Pulmonary artery endothelial cell (primary cell): ENCODE data around the gene PCDHGA11. TPM values are rescaled to one million over a fixed set of nuclear protein-coding genes. Genes with fewer than 3 reads are reported as not detected.
"Not testable (repeated sequence)": the region's sequence is repeated elsewhere in the genome, so short reads cannot be mapped to it uniquely, and the experiment has no call there.

Experiments used
- DNase-seq: peaks from one replicate; pipeline ENCODE4 v3.0.0-alpha.2; 2011; ENCODE audit warnings: low read depth, low spot score
- total RNA-seq: library from RNA; depleted of rRNA; stranded (reverse); fragments of >200 nt; gene quantifications from 2 replicates; pipeline ENCODE4 v1.2.3, GENCODE V29; 2014

Gene PCDHGA11
- total RNA-seq, 1 donor from 2014 or later, result 8.7 TPM

DNA sequence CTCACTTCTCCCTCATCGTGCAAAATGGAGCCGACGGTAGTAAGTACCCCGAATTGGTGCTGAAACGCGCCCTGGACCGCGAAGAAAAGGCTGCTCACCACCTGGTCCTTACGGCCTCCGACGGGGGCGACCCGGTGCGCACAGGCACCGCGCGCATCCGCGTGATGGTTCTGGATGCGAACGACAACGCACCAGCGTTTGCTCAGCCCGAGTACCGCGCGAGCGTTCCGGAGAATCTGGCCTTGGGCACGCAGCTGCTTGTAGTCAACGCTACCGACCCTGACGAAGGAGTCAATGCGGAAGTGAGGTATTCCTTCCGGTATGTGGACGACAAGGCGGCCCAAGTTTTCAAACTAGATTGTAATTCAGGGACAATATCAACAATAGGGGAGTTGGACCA is 10.4 kb downstream of the PCDHGA11 start:
- DNase-seq, result no peak

DNA sequence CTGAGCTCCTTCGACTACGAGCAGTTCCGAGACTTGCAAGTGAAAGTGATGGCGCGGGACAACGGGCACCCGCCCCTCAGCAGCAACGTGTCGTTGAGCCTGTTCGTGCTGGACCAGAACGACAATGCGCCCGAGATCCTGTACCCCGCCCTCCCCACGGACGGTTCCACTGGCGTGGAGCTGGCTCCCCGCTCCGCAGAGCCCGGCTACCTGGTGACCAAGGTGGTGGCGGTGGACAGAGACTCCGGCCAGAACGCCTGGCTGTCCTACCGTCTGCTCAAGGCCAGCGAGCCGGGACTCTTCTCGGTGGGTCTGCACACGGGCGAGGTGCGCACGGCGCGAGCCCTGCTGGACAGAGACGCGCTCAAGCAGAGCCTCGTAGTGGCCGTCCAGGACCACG is 11.5 kb downstream of the PCDHGA11 start:
- DNase-seq, result not testable (repeated sequence)

DNA sequence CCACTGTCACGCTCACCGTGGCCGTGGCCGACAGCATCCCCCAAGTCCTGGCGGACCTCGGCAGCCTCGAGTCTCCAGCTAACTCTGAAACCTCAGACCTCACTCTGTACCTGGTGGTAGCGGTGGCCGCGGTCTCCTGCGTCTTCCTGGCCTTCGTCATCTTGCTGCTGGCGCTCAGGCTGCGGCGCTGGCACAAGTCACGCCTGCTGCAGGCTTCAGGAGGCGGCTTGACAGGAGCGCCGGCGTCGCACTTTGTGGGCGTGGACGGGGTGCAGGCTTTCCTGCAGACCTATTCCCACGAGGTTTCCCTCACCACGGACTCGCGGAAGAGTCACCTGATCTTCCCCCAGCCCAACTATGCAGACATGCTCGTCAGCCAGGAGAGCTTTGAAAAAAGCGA is 11.9 kb downstream of the PCDHGA11 start:
- not testable (repeated sequence) for DNase-seq

DNA sequence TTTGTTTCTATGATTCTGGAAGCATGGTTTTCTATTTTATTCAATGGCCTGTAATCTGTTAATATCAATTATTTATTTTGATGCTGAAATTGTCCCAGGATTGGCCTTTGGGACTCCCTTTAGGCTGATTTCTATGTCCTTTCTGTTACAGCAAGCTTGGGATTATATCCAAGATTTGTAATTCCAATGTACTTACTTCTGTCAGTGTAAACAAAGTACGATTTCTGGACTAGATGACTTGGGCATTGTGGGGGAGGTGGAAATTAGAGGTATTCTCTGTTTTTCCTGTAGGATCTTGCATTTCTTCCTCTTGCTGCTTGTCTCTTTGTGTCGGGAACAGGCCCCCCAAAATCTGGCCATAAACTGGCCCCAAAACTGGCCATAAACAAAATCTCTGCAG is 13.2 kb downstream of the PCDHGA11 start:
- DNase-seq, result no peak

DNA sequence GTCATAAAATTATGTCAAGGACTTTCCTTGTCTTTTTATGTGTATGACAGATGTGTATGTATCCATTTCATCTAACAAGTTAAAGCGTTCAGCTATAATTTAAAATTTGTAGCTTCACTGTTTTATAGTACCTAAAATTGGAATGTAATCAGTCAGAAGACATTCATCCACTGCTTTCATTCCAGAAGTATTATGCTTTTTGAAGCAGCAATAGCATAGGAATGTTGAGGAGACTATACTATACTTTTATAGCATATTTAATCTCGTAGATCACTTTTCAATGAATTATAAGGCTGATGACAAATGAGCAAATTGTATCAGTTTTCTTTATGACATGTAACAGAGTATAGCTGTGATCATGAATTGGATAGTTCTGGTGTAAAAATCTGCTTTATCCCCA is 16.4 kb downstream of the PCDHGA11 start:
- no peak for DNase-seq

DNA sequence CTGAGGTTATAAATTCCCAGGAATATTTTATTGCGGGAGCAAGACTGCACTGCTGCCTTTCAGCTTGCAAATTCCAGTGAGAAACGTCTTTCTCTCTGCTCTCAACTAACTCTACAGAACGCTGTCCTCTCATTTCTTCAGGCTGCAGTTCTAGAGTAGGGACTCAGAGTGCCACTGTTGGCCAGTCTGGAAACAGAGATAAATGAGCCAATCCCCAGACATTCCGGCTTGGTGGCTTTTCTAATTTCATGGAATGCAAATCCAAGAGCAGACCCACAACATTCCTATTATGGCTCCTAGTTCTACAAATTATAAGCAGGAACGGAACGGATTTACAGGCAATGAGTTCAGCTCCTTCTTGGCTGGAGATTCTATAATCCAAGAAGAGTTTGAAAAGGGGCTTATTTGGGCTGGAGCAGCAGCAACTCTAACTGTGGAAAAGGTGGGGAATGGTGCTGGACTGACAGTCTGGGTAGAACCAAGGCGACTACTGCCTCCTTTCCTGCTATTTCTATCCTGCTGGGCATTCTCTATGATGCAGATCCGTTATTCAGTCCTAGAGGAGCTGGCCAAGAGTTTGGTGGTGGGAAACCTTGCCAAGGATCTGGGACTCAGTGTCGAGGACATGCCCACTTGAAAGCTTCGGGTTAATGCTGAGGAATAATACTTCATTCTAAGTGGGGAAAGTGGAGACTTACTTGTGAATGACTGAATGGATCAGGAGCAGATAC is 18.7 kb downstream of the PCDHGA11 start:
- DNase-seq, result no peak

DNA sequence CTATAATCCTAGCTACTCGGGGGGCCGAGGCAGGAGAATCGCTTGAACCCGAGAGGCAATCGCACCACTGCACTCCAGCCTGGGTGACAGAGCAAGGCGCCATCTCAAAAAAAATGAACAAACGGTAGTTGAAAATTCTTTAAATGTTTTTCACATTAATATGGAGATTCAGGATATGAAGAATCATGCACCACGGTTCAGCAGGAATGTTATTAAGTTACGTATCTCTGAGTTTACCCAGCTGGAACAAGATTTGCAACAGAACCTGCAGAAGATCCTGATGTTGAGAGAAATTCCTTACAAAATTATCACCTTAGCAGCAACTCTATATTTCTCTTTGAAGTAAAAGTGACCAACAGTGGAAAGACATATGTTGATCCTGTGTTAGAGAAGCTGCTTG is 19.5 kb downstream of the PCDHGA11 start:
- no peak for DNase-seq

DNA sequence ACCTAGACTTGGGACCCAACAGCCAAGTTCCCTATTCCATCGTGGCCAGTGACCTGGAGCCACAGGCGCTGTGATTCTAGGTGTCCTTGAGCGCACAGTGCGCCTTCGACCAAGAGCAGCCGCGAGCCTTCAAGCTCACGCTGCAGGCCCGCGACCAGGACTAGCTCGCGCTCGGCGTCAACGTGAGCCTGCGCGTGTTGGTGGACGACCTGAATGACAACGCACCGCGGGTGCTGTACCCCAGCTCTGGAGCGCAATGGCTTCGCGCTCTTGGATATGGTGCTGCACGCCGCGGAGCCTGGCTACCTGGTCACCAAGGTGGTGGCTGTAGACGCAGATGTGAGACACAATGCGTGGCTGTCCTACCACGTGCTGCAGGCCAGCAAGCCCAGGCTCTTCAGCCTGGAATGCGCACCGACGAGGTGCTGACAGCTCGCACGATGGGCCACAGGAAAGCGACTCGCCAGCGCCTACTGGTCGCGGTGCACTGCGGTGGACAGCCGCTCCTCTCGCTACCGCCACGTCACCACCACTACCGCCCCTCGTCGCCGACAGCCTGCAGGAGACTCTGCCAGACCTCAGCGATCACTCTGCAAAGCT is 20.8 kb downstream of the PCDHGA11 start:
- no peak for DNase-seq

DNA sequence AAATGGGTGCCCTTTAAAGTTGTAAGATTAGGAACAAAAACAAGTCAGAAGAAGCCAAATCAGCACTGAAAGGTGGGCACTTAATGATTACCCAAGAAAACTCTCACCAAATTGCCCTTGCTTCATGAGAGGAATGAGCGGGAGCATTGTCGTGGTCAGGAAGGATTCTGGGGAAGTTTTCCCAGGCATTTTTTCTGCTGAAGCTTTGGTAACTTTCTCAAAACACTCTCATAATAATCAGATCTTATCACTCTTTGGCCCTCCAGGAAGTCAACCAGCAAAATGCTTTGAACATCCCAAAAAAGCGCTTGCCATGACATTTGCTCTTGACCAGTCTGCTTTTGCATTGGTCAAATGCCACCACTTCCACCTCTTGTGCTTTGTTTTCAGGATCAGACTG is 44.5 kb downstream of the PCDHGA11 start:
- DNase-seq, result no peak

Other genes with a start within 250 kb of the PCDHGA11 start
- 0.28 and 0.40 TPM in 2 replicates for gene PCDHB7, start 248.4 kb upstream of the PCDHGA11 start, total RNA-seq
- 0.04 and 0.07 TPM in 2 replicates for gene PCDHB8, start 243.3 kb upstream of the PCDHGA11 start, total RNA-seq
- gene PCDHB16, start 238.7 kb upstream of the PCDHGA11 start, total RNA-seq, result under 0.01 and 0.13 TPM in 2 replicates
- 0.04 and 0.07 TPM in 2 replicates for gene PCDHB9, start 233.9 kb upstream of the PCDHGA11 start, total RNA-seq
- 0.33 and 0.46 TPM in 2 replicates for gene PCDHB10, start 228.7 kb upstream of the PCDHGA11 start, total RNA-seq
- gene PCDHB11, start 221.4 kb upstream of the PCDHGA11 start, total RNA-seq, result 0.13 and 0.25 TPM in 2 replicates
- gene PCDHB12, start 212.3 kb upstream of the PCDHGA11 start, total RNA-seq, result 0.21 and 0.33 TPM in 2 replicates
- gene PCDHB13, start 207.1 kb upstream of the PCDHGA11 start, total RNA-seq, result 0.33 and 0.99 TPM in 2 replicates
- gene PCDHB14, start 197.7 kb upstream of the PCDHGA11 start, total RNA-seq, result 0.53 and 0.78 TPM in 2 replicates
- gene PCDHB15, start 175.7 kb upstream of the PCDHGA11 start, total RNA-seq, result 0.26 and 0.95 TPM in 2 replicates
- 0.13 and 0.32 TPM in 2 replicates for gene SLC25A2, start 117.0 kb upstream of the PCDHGA11 start, total RNA-seq
- gene TAF7, start 100.3 kb upstream of the PCDHGA11 start, total RNA-seq, result 70.7 and 109 TPM in 2 replicates
- gene PCDHGA1, start 90.5 kb upstream of the PCDHGA11 start, total RNA-seq, result 0.20 and 0.28 TPM in 2 replicates
- gene PCDHGA2, start 82.3 kb upstream of the PCDHGA11 start, total RNA-seq, result 0.79 and 0.92 TPM in 2 replicates
- gene PCDHGA3, start 77.2 kb upstream of the PCDHGA11 start, total RNA-seq, result 0.21 and 0.26 TPM in 2 replicates
- gene PCDHGB1, start 71.0 kb upstream of the PCDHGA11 start, total RNA-seq, result 0.59 and 0.63 TPM in 2 replicates
- gene PCDHGA4, start 66.0 kb upstream of the PCDHGA11 start, total RNA-seq, result 2.0 and 3.5 TPM in 2 replicates
- 1.3 TPM in 2 replicates for gene PCDHGB2, start 61.1 kb upstream of the PCDHGA11 start, total RNA-seq
- gene PCDHGA5, start 56.9 kb upstream of the PCDHGA11 start, total RNA-seq, result 0.35 and 0.40 TPM in 2 replicates
- 1.3 and 1.6 TPM in 2 replicates for gene PCDHGB3, start 50.8 kb upstream of the PCDHGA11 start, total RNA-seq
- gene PCDHGA6, start 47.2 kb upstream of the PCDHGA11 start, total RNA-seq, result 1.3 and 1.4 TPM in 2 replicates
- 0.59 and 0.95 TPM in 2 replicates for gene PCDHGA7, start 38.3 kb upstream of the PCDHGA11 start, total RNA-seq
- gene PCDHGB4, start 33.4 kb upstream of the PCDHGA11 start, total RNA-seq, result 9.3 and 12.4 TPM in 2 replicates
- 0.46 and 0.95 TPM in 2 replicates for gene PCDHGA8, start 28.4 kb upstream of the PCDHGA11 start, total RNA-seq
- 8.7 and 12.3 TPM in 2 replicates for gene PCDHGB5, start 23.1 kb upstream of the PCDHGA11 start, total RNA-seq
- 1.2 and 1.8 TPM in 2 replicates for gene PCDHGA9, start 18.3 kb upstream of the PCDHGA11 start, total RNA-seq
- 2.0 and 2.1 TPM in 2 replicates for gene PCDHGB6, start 13.0 kb upstream of the PCDHGA11 start, total RNA-seq
- 3.1 and 4.0 TPM in 2 replicates for gene PCDHGA10, start 8.1 kb upstream of the PCDHGA11 start, total RNA-seq
- gene PCDHGB7, start 3.4 kb upstream of the PCDHGA11 start, total RNA-seq, result 4.8 and 6.1 TPM in 2 replicates
- gene PCDHGA12, start 9.5 kb downstream of the PCDHGA11 start, total RNA-seq, result 5.1 and 8.7 TPM in 2 replicates
- 9.0 and 14.7 TPM in 2 replicates for gene PCDHGC3, start 54.9 kb downstream of the PCDHGA11 start, total RNA-seq
- 0.40 and 0.95 TPM in 2 replicates for gene PCDHGC4, start 64.0 kb downstream of the PCDHGA11 start, total RNA-seq
- gene PCDHGC5, start 68.0 kb downstream of the PCDHGA11 start, total RNA-seq, result 0.33 and 0.53 TPM in 2 replicates
- 42.7 and 52.6 TPM in 2 replicates for gene DIAPH1, start 197.9 kb downstream of the PCDHGA11 start, total RNA-seq
- 44.7 and 57.3 TPM in 2 replicates for gene HDAC3, start 215.8 kb downstream of the PCDHGA11 start, total RNA-seq
- gene RELL2, start 215.9 kb downstream of the PCDHGA11 start, total RNA-seq, result 2.7 and 3.3 TPM in 2 replicates
- 20.0 and 22.9 TPM in 2 replicates for gene FCHSD1, start 230.4 kb downstream of the PCDHGA11 start, total RNA-seq